Airway epithelial cell (primary cell): ENCODE data around the gene ARHGDIG. TPM values are rescaled to one million over a fixed set of nuclear protein-coding genes. Genes with fewer than 3 reads are reported as not detected.

Experiments used
- total RNA-seq: library from RNA; depleted of rRNA; stranded (reverse); fragments of >200 nt; gene quantifications from 2 replicates; pipeline ENCODE4 v1.2.3, GENCODE V29; 2015

ARHGDIG gene
- total RNA-seq: 0.60 and 1.6 TPM in 2 replicates

DNA sequence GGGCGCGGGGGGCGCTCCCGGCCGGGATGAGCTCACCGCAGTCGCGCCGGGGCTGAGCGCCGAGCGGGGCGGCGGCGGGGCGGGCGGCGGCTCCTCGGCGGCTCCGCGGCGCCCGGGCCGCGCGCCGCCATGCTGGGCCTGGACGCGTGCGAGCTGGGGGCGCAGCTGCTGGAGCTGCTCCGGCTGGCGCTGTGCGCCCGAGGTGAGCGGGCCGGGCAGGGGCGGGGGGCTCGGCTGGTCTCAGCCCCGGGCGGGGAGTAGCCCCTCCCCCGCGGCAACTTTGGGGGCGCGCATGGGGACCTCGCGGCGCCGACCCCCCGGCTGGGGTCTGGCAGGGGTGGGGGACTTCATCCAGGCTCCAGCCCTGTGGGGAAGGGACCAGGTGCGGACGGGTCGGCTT is at the start of gene ARHGDIG:
Gene ARHGDIG, plus strand, starts transcription at position 40 of the 400 bp plus-strand sequence. Its CDS starts 90 bp downstream, at position 130.

DNA sequence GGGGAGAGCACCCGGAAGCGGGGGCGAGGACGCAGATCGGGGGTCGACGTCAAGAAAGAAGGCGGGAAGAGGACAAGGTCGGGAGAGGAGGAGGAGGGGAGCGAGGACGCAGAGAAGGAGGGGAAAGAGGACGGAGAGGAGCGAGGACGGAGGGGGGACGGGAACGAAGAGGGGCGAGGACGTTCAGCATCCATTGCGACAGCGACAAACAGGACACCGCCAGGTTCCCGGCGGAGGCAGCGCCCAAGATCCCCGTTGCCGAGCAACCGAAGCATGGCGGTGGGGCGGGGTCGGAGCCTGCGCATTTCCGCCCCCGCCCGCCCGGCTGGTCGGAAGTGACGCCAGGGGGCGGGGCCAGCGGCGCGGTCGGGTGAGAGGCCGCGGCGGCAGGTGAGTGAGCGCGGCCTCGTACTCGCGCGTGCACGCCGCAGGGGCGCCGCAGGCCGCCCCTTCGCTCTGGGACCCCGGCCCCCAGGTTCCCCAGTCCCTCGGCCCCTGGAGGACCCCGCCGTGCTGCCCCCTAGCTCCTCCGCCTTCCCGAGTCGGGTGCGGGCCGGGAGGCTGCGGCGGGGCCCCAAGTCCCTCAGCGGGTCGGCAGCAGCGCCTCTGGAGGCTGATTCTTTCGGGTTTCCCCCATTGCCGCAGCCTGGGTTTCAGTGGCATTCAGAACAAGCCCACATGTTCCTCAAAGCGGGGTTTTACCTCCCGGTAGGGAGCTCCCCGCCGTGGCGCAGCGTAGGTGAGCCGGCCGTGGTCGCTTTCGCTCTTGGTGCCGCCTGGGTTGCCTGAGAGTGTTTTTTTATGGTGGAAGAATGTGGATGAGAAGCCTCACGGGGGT is 45.7 kb upstream of the ARHGDIG start, which contains the start of gene FAM234A:
Gene FAM234A, plus strand, starts transcription at position 354 of the 838 bp plus-strand sequence. CDS start 19,593 bp downstream, outside the sequence.

DNA sequence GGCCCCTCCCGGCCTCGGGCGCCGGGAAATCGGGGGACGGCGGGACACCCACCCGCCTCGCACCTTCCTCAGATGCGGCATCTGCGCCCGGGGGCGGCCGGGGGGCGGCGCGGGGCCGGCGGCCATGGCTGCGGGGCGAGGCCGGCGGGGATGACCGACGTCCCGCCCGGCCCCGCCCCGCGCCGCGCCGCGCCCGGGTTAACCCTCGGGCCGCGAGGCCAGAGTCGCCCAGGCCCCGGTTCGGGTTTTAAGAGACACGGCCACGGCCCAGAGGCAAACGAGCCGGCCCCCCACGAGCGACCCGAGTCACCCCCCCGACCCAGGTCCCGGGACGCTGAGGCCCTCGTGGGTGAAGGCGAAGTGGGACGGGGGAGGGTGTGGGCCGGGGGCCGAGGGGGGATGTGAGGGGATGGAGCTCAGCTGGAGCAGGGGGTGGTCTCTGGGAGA is 4.6 kb upstream of the ARHGDIG start, which contains the start of gene RGS11:
Gene RGS11, minus strand, starts transcription at position 159 of the 447 bp plus-strand sequence. Its CDS starts 33 bp downstream, at position 126.

DNA sequence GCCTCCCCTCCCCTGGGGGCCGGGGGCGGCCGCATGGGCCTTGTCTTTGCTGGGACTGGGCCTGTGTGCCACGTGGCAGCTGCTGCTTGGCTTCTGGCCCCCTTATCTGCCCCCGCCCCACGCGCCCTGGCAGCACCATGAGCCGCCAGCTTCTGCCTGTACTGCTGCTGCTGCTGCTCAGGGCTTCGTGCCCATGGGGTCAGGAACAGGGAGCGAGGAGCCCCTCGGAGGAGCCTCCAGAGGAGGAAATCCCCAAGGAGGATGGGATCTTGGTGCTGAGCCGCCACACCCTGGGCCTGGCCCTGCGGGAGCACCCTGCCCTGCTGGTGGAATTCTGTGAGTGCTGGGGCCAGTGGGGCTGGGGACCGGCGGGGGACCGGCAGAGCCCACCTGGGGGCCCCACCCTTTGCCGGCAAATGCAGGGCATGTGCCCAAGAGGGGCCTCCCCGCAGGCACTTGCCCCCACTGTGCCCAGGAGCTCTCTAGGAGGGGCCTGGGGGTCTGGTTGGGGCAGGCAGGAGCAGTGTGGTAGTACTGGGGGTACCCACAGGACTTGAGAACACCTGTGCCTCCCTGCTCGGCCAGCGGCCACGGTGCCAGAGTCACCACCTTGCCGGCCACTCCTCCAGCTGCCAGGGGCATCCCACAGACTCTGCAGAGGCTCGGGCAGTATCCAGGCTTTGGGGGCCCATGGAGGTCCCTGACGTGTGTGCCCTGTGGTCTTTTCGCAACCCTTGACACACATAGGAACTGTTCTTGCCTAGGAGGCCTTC is 2.8 kb downstream of the ARHGDIG start, which contains the start of gene PDIA2:
Gene PDIA2, plus strand, starts transcription at position 132 of the 773 bp plus-strand sequence. Its CDS starts 6 bp downstream, at position 138.

Other genes with a start within 250 kb of the ARHGDIG start
- 9.4 and 11.3 TPM in 2 replicates for gene POLR3K, start 227.0 kb upstream of the ARHGDIG start, total RNA-seq
- 38.7 and 44.4 TPM in 2 replicates for gene SNRNP25, start 226.8 kb upstream of the ARHGDIG start, total RNA-seq
- 26.2 and 31.6 TPM in 2 replicates for gene RHBDF1, start 208.0 kb upstream of the ARHGDIG start, total RNA-seq
- 91.7 and 140 TPM in 2 replicates for gene MPG, start 202.4 kb upstream of the ARHGDIG start, total RNA-seq
- gene NPRL3, start 141.9 kb upstream of the ARHGDIG start, total RNA-seq: 13.9 and 20.5 TPM in 2 replicates
- gene HBZ, start 127.9 kb upstream of the ARHGDIG start, total RNA-seq: not detected in 2 replicates
- not detected in 2 replicates for gene HBM, start 114.6 kb upstream of the ARHGDIG start, total RNA-seq
- gene HBA2, start 107.7 kb upstream of the ARHGDIG start, total RNA-seq: not detected in 2 replicates
- gene HBA1, start 103.9 kb upstream of the ARHGDIG start, total RNA-seq: 0.99 TPM in 1 of 2 replicates, not detected in the other
- 3.7 and 7.9 TPM in 2 replicates for gene HBQ1, start 100.1 kb upstream of the ARHGDIG start, total RNA-seq
- gene LUC7L, start 51.1 kb upstream of the ARHGDIG start, total RNA-seq: 37.3 and 38.4 TPM in 2 replicates
- gene FAM234A, start 45.8 kb upstream of the ARHGDIG start, total RNA-seq: 62.7 and 69.4 TPM in 2 replicates
- gene RGS11, start 4.6 kb upstream of the ARHGDIG start, total RNA-seq: 0.56 and 0.70 TPM in 2 replicates
- gene PDIA2, start 2.6 kb downstream of the ARHGDIG start, total RNA-seq: 0.37 TPM in 1 of 2 replicates, not detected in the other
- 33.3 and 34.9 TPM in 2 replicates for gene AXIN1, start 72.1 kb downstream of the ARHGDIG start, total RNA-seq
- gene MRPL28, start 89.9 kb downstream of the ARHGDIG start, total RNA-seq: 171 and 215 TPM in 2 replicates
- 48.3 and 56.3 TPM in 2 replicates for gene PGAP6, start 101.4 kb downstream of the ARHGDIG start, total RNA-seq
- 140 and 168 TPM in 2 replicates for gene NME4, start 116.6 kb downstream of the ARHGDIG start, total RNA-seq
- gene DECR2, start 121.3 kb downstream of the ARHGDIG start, total RNA-seq: 14.5 and 17.5 TPM in 2 replicates
- 15.2 and 16.9 TPM in 2 replicates for gene RAB11FIP3, start 145.1 kb downstream of the ARHGDIG start, total RNA-seq
- 45.1 and 52.1 TPM in 2 replicates for gene CAPN15, start 247.1 kb downstream of the ARHGDIG start, total RNA-seq